ENCODE measurements around the gene EMID1. TPM values are rescaled to one million over a fixed set of nuclear protein-coding genes. Genes with fewer than 3 reads are reported as not detected.

EMID1 gene
- total RNA-seq, 1 experiment from 2014 or later: 6.1 TPM

DNA sequence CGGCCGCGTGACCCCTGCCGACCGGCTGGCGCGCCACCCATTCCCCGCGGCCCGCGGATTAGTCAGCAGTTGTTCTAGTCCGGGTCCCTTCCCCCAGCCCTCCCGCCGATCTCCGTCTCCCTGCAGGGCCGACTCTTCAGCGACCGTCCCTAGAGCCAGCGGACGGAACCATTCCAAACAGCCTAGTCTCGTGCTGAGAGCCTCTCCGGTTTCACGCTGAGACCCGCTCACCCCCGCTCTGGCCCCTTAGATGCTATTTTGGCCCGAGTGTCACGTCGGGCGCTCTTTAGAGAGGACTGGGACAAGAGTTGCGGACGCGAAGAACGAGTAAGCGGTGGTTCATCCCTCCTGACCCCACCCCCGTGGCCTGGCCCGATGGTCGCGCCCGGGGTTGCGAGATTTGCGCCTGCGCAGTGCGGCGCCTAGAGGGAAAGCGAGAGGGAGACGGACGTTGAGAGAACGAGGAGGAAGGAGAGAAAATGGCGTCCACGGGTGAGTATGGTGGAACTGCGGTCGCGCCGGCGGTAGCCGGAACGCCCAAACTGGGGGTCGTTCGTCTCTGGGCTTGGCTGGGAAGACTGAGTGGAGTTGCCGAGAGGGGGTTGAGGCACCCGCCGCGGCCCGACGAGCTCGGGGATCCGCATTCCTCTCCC is 62.3 kb downstream of the EMID1 start, which contains the start of the genes EWSR1 and RHBDD3 (continued):
- TF ChIP-seq, protein P1, sequence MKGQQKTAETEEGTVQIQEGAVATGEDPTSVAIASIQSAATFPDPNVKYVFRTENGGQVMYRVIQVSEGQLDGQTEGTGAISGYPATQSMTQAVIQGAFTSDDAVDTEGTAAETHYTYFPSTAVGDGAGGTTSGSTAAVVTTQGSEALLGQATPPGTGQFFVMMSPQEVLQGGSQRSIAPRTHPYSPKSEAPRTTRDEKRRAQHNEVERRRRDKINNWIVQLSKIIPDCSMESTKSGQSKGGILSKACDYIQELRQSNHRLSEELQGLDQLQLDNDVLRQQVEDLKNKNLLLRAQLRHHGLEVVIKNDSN (CRISPR knock-in tag; IDR thresholded peaks at IDR 0.05): peak; percentile 24
- TF ChIP-seq OVOL2 (CRISPR knock-in tag; IDR thresholded peaks at IDR 0.05; ENCODE audit: borderline replicate concordance) (no peak), ZNF138 (CRISPR knock-in tag; conservative IDR thresholded peaks at IDR 0.05) (no peak), SMAD3 (CRISPR knock-in tag; IDR thresholded peaks at IDR 0.05; ENCODE audit: borderline replicate concordance) (no peak), SP1 (CRISPR knock-in tag; conservative IDR thresholded peaks at IDR 0.05) (0 out of 2 replicates have a peak, but pooled peaks have one; percentile 15), TP53 (CRISPR knock-in tag; IDR thresholded peaks at IDR 0.05) (no peak; the same call in 1 of the 2 replicates), ZNF423 (CRISPR knock-in tag; IDR thresholded peaks at IDR 0.05) (peak; percentile 20; the same call in 1 of the 2 replicates), SOX15 (CRISPR knock-in tag; IDR thresholded peaks at IDR 0.05) (no peak), CREM (CRISPR knock-in tag; IDR thresholded peaks at IDR 0.05) (no peak), ZMAT4 (CRISPR knock-in tag; IDR thresholded peaks at IDR 0.05) (no peak), KAT7 (CRISPR knock-in tag; IDR thresholded peaks at IDR 0.05; ENCODE audit: borderline replicate concordance) (no peak), IRF2 (CRISPR knock-in tag; IDR thresholded peaks at IDR 0.05; ENCODE audit: borderline replicate concordance, low read depth) (no peak), ZNF263 (CRISPR knock-in tag; IDR thresholded peaks at IDR 0.05; ENCODE audit: low read depth) (no peak), ZNF121 (CRISPR knock-in tag; IDR thresholded peaks at IDR 0.05) (no peak), NFE2L1 (CRISPR knock-in tag; IDR thresholded peaks at IDR 0.05) (peak; percentile 83; the same call in 1 of the 2 replicates), ZNF219 (CRISPR knock-in tag; IDR thresholded peaks at IDR 0.05; ENCODE audit: borderline replicate concordance) (no peak), EMX1 (CRISPR knock-in tag; IDR thresholded peaks at IDR 0.05) (no peak), ATF2 (CRISPR knock-in tag; IDR thresholded peaks at IDR 0.05; ENCODE audit: borderline replicate concordance, low read depth) (no peak), E2F1 (CRISPR knock-in tag; IDR thresholded peaks at IDR 0.05) (no peak), NFYB (CRISPR knock-in tag; conservative IDR thresholded peaks at IDR 0.05; ENCODE audit: low read depth) (no peak), SMAD4 (CRISPR knock-in tag; IDR thresholded peaks at IDR 0.05) (no peak), RELA (CRISPR knock-in tag; IDR thresholded peaks at IDR 0.05; ENCODE audit: borderline replicate concordance) (no peak), PREB (CRISPR knock-in tag; IDR thresholded peaks at IDR 0.05; ENCODE audit: borderline replicate concordance) (no peak)
- TF ChIP-seq, protein P2, sequence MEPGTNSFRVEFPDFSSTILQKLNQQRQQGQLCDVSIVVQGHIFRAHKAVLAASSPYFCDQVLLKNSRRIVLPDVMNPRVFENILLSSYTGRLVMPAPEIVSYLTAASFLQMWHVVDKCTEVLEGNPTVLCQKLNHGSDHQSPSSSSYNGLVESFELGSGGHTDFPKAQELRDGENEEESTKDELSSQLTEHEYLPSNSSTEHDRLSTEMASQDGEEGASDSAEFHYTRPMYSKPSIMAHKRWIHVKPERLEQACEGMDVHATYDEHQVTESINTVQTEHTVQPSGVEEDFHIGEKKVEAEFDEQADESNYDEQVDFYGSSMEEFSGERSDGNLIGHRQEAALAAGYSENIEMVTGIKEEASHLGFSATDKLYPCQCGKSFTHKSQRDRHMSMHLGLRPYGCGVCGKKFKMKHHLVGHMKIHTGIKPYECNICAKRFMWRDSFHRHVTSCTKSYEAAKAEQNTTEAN (CRISPR knock-in tag; IDR thresholded peaks at IDR 0.05): no peak; the same call in 1 of the 2 replicates
- TF ChIP-seq, protein P3, sequence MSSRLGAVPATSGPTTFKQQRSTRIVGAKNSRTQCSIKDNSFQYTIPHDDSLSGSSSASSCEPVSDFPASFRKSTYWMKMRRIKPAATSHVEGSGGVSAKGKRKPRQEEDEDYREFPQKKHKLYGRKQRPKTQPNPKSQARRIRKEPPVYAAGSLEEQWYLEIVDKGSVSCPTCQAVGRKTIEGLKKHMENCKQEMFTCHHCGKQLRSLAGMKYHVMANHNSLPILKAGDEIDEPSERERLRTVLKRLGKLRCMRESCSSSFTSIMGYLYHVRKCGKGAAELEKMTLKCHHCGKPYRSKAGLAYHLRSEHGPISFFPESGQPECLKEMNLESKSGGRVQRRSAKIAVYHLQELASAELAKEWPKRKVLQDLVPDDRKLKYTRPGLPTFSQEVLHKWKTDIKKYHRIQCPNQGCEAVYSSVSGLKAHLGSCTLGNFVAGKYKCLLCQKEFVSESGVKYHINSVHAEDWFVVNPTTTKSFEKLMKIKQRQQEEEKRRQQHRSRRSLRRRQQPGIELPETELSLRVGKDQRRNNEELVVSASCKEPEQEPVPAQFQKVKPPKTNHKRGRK (CRISPR knock-in tag; IDR thresholded peaks at IDR 0.05; ENCODE audit: borderline replicate concordance): no peak
- TF ChIP-seq, protein P4, sequence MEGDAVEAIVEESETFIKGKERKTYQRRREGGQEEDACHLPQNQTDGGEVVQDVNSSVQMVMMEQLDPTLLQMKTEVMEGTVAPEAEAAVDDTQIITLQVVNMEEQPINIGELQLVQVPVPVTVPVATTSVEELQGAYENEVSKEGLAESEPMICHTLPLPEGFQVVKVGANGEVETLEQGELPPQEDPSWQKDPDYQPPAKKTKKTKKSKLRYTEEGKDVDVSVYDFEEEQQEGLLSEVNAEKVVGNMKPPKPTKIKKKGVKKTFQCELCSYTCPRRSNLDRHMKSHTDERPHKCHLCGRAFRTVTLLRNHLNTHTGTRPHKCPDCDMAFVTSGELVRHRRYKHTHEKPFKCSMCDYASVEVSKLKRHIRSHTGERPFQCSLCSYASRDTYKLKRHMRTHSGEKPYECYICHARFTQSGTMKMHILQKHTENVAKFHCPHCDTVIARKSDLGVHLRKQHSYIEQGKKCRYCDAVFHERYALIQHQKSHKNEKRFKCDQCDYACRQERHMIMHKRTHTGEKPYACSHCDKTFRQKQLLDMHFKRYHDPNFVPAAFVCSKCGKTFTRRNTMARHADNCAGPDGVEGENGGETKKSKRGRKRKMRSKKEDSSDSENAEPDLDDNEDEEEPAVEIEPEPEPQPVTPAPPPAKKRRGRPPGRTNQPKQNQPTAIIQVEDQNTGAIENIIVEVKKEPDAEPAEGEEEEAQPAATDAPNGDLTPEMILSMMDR (IDR thresholded peaks at IDR 0.05): no peak
- TF ChIP-seq, protein P5, sequence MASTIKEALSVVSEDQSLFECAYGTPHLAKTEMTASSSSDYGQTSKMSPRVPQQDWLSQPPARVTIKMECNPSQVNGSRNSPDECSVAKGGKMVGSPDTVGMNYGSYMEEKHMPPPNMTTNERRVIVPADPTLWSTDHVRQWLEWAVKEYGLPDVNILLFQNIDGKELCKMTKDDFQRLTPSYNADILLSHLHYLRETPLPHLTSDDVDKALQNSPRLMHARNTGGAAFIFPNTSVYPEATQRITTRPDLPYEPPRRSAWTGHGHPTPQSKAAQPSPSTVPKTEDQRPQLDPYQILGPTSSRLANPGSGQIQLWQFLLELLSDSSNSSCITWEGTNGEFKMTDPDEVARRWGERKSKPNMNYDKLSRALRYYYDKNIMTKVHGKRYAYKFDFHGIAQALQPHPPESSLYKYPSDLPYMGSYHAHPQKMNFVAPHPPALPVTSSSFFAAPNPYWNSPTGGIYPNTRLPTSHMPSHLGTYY (CRISPR knock-in tag; IDR thresholded peaks at IDR 0.05): no peak

All from WTC11 (cell line).